ENCODE results near the gene TSR3.

TSR3 gene

GRCh38 chr16:1337486-1337885, 14.2 kb downstream of the TSR3 start:
- TF ChIP-seq, protein P1, sequence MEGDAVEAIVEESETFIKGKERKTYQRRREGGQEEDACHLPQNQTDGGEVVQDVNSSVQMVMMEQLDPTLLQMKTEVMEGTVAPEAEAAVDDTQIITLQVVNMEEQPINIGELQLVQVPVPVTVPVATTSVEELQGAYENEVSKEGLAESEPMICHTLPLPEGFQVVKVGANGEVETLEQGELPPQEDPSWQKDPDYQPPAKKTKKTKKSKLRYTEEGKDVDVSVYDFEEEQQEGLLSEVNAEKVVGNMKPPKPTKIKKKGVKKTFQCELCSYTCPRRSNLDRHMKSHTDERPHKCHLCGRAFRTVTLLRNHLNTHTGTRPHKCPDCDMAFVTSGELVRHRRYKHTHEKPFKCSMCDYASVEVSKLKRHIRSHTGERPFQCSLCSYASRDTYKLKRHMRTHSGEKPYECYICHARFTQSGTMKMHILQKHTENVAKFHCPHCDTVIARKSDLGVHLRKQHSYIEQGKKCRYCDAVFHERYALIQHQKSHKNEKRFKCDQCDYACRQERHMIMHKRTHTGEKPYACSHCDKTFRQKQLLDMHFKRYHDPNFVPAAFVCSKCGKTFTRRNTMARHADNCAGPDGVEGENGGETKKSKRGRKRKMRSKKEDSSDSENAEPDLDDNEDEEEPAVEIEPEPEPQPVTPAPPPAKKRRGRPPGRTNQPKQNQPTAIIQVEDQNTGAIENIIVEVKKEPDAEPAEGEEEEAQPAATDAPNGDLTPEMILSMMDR (IDR thresholded peaks at IDR 0.05; ENCODE audit: insufficient read depth, low read depth, low read length, missing control alignments): no peak
- no peak overlapping the region for H3K4me3 ChIP-seq (ENCODE audit: low read length)

DNA sequence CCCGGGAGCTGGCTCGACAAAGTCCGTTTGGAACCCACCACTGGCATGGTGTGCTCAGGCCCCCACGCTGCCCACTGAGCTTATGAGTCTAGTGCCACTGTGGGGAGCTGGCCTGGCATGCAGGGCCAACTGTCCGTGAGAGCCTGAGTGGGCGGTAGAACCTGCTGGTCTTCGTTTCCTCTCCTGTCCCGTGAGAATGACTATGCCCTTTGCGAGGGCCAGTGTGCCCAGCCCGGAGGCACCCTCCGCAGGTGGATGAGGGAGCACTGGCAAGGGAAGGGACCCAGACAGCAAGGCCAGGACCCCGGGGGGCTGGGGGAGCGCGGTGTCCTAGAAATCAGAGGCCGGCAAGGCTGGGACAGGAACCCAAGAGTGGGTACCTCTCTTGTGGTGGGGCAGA, 15.1 kb downstream of the TSR3 start:
- H3K4me3 ChIP-seq (ENCODE audit: low read length): no peak overlapping the region
- DNase-seq (ENCODE audit: low read depth): no peak
- TF ChIP-seq, protein P1 (IDR thresholded peaks at IDR 0.05; ENCODE audit: insufficient read depth, low read depth, low read length, missing control alignments): no peak

More at GRCh38 chr16:1337486-1337885, 14.2 kb downstream of the TSR3 start:
- DNase-seq (ENCODE audit: low read depth): no peak

DNA sequence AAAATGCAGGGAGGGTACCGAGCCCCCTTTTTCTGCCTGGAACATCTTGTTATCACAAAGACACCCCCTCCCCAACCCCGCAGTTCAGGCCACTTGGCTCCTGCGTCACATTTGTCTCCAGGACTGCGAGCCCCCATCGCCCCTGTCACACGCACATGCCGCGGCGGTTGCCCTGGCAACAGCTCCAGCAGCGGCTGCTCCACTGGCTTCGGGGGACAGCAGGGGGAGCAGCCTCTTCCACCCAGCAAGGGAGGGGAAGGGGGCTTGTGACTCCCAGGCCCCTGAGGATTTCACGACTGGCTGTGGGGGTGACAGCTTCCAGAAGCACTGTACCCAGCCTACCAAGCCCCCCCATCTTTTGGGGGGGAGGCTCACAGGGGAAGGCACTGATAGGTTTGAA, 15.7 kb downstream of the TSR3 start:
- TF ChIP-seq, protein P1 (IDR thresholded peaks at IDR 0.05; ENCODE audit: insufficient read depth, low read depth, low read length, missing control alignments): no peak
- DNase-seq (ENCODE audit: low read depth): no peak
- no peak overlapping the region for H3K4me3 ChIP-seq (ENCODE audit: low read length)

GRCh38 chr16:1335211-1335971, 16.3 kb downstream of the TSR3 start:
- no peak for DNase-seq (ENCODE audit: low read depth)
- no peak overlapping the region for H3K4me3 ChIP-seq (ENCODE audit: low read length)
- TF ChIP-seq, protein P1 (IDR thresholded peaks at IDR 0.05; ENCODE audit: insufficient read depth, low read depth, low read length, missing control alignments): no peak

DNA sequence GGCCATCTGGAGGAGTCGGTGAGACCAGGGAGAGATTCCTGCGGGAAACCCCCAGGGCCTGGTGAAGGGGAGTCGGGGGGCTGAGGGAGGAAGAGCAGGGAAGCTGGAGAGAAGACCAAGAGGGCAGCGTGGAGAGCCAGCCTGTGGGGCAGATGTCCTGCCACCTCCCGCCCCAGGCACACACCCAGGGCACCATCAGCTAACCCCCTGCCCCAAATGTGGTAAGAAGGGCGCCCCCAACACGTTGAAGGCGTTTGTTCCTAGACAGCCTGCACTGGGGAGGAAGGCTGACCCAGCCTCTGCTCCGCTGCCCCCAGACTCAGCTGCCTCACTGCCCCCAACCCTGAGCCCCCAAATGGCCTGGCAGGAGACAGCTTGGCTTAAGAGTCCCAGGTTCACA, 16.9 kb downstream of the TSR3 start:
- no peak for DNase-seq (ENCODE audit: low read depth)
- TF ChIP-seq, protein P1 (IDR thresholded peaks at IDR 0.05; ENCODE audit: insufficient read depth, low read depth, low read length, missing control alignments): no peak
- H3K4me3 ChIP-seq (ENCODE audit: low read length): no peak overlapping the region

GRCh38 chr16:1333854-1334700, 17.6 kb downstream of the TSR3 start:
- no peak overlapping the region for H3K4me3 ChIP-seq (ENCODE audit: low read length)
- no peak for DNase-seq (ENCODE audit: low read depth)
- TF ChIP-seq, protein P1 (IDR thresholded peaks at IDR 0.05; ENCODE audit: insufficient read depth, low read depth, low read length, missing control alignments): no peak
